HCT116 (cell line): ENCODE results near the gene IFNLR1. TPM values are rescaled to one million over a fixed set of nuclear protein-coding genes. Genes with fewer than 3 reads are reported as not detected.
"Not testable (repeated sequence)": the region's sequence is repeated elsewhere in the genome, so short reads cannot be mapped to it uniquely, and the experiment has no call there.

Experiments used
- ATAC-seq: fragments of 200-7000 bp; cut with Tn5 transposase; 2 replicates; pipeline ENCODE4 v1.9.1; 2020; ENCODE audit warnings: mild to moderate bottlenecking, moderate library complexity
- BruUV-seq: library from RNA; stranded (reverse); fragments of 400-500 nt; replicated peaks from 2 replicates; lab custom pipeline; 2021; lab: Mats Ljungman, UMichigan
- CTCF ChIA-PET: fragments of 300-600 bp; sonication (Branson Sonifier 250); formaldehyde crosslinking; loops from one replicate; lab custom pipeline; 2021; ENCODE audit warnings: antibody characterized with exemption; lab: Charles Lee
- POLR2A ChIA-PET: fragments of 300-600, 350-600 bp; sonication (Branson Sonifier 250); formaldehyde crosslinking; loops from one replicate; lab custom pipeline; 2021; ENCODE audit warnings: antibody characterized with exemption; lab: Charles Lee
- RAD21 ChIA-PET, 2 experiments: fragments of 300-600 bp; sonication (Branson Sonifier 250); formaldehyde crosslinking; loops; one replicate each; lab custom pipeline; 2023; ENCODE audit warnings: low total read pairs in 2 of 2; ENCODE audit not compliant: uncharacterized antibody in 2 of 2, unreplicated experiment in 2 of 2, low non-redundant PET in 1 of 2; lab: Charles Lee
- DNase-seq: peaks from one replicate; pipeline ENCODE4 v3.0.0-alpha.2; 2010; ENCODE audit warnings: low read depth, low spot score
- H2AFZ ChIP-seq: fragments of 200-600 bp; shearing (Covaris generic), sonication (generic); 2 replicates; pipeline ENCODE4 v1.6.1; 2017; ENCODE audit warnings: low read depth, mixed run types, mixed read lengths, antibody characterized with exemption, low read length; ENCODE audit not compliant: poor library complexity, severe bottlenecking
- H3K27ac ChIP-seq: 2 replicates; pipeline ENCODE4 v1.5.1; 2012; ENCODE audit warnings: low read depth, low read length
- H3K27me3 ChIP-seq: fragments of 200-600 bp; sonication (generic); 2 replicates; pipeline ENCODE4 v1.6.1; 2016; ENCODE audit warnings: mixed run types, low read length, mixed read lengths; ENCODE audit not compliant: insufficient read depth
- H3K36me3 ChIP-seq, 2 experiments: fragments of 200-500 bp in 1 of 2; fragments of 200-600 bp in 1 of 2; sonication (Bioruptor generic) in 1 of 2; sonication (generic) in 1 of 2; 2 replicates each; pipeline versions ENCODE4 v1.5.1 to v1.6.1; 2014 to 2016; ENCODE audit warnings: low read length in 2 of 2, inconsistent platforms in 1 of 2, mixed read lengths in 1 of 2, mixed run types in 1 of 2; ENCODE audit not compliant: insufficient read depth in 2 of 2, control insufficient read depth in 1 of 2
- H3K4me1 ChIP-seq, 2 experiments: fragments of 200-600 bp in 1 of 2; sonication (generic) in 1 of 2; 2 replicates each; pipeline versions ENCODE4 v1.5.1 to v1.6.1; 2012 to 2017; ENCODE audit warnings: low read length in 2 of 2, inconsistent platforms in 1 of 2, mild to moderate bottlenecking in 1 of 2, mixed read lengths in 1 of 2, mixed run types in 1 of 2, moderate library complexity in 1 of 2; ENCODE audit not compliant: insufficient read depth in 2 of 2, control insufficient read depth in 1 of 2
- H3K4me2 ChIP-seq: fragments of 200-600 bp; sonication (generic); 2 replicates; pipeline ENCODE4 v1.6.1; 2017; ENCODE audit warnings: mixed run types, low read length, mixed read lengths
- H3K4me3 ChIP-seq, 2 experiments: fragments of 200-600 bp in 1 of 2; sonication (generic) in 1 of 2; replicated peaks in 1 of 2; 2 replicates each; pipeline ENCODE4 v1.5.1; 2011 to 2016; ENCODE audit warnings: low read length in 2 of 2, control low read depth in 1 of 2, low read depth in 1 of 2, mild to moderate bottlenecking in 1 of 2, mixed read lengths in 1 of 2, mixed run types in 1 of 2
- H3K79me2 ChIP-seq: fragments of 200-600 bp; sonication (generic); 2 replicates; pipeline ENCODE4 v1.6.1; 2017; ENCODE audit warnings: mild to moderate bottlenecking, mixed run types, low read length, moderate library complexity, mixed read lengths; ENCODE audit not compliant: insufficient read depth
- H3K9ac ChIP-seq: fragments of 200-600 bp; sonication (generic); 2 replicates; pipeline ENCODE4 v1.6.1; 2016; ENCODE audit warnings: low read length, mixed read lengths
- H3K9me2 ChIP-seq: fragments of 200-600 bp; sonication (generic), shearing (Covaris generic); 2 replicates; pipeline ENCODE4 v1.6.1; 2017; ENCODE audit warnings: mixed run types, mild to moderate bottlenecking, moderate library complexity; ENCODE audit not compliant: insufficient read depth
- H3K9me3 ChIP-seq, 2 experiments: fragments of 200-500 bp in 1 of 2; fragments of 200-600 bp in 1 of 2; sonication (Bioruptor generic) in 1 of 2; sonication (generic) in 1 of 2; 2 replicates each; pipeline ENCODE4 v1.6.1; 2014 to 2017; ENCODE audit warnings: low read length in 2 of 2, mixed read lengths in 2 of 2, inconsistent platforms in 1 of 2, low read depth in 1 of 2, mild to moderate bottlenecking in 1 of 2, mixed run types in 1 of 2, moderate library complexity in 1 of 2; ENCODE audit not compliant: control insufficient read depth in 1 of 2, insufficient read depth in 1 of 2
- H4K20me1 ChIP-seq: fragments of 200-600 bp; sonication (generic), shearing (Covaris generic); 2 replicates; pipeline ENCODE4 v1.6.1; 2017; ENCODE audit warnings: mixed run types, mild to moderate bottlenecking, moderate library complexity; ENCODE audit not compliant: insufficient read depth
- ATF3 ChIP-seq: IDR thresholded peaks from 2 replicates; pipeline ENCODE4 v1.6.1; 2012
- CEBPB ChIP-seq: IDR thresholded peaks from 2 replicates; pipeline ENCODE4 v1.6.1; 2012; ENCODE audit warnings: low read depth
- CTCF ChIP-seq, 3 experiments: fragments of 200-600 bp in 1 of 3; sonication (generic) in 1 of 3; IDR thresholded peaks in 2 of 3; conservative IDR thresholded peaks in 1 of 3; 2 replicates each; pipeline ENCODE4 v1.5.1; 2012 to 2017; ENCODE audit warnings: low read depth in 2 of 3, low read length in 2 of 3, antibody characterized with exemption in 1 of 3, borderline replicate concordance in 1 of 3, control low read depth in 1 of 3, mild to moderate bottlenecking in 1 of 3, mixed read lengths in 1 of 3, mixed run types in 1 of 3, moderate library complexity in 1 of 3; ENCODE audit not compliant: insufficient read depth in 1 of 3
- POLR2A ChIP-seq: IDR thresholded peaks from 2 replicates; pipeline ENCODE4 v1.7.0; 2011; ENCODE audit warnings: borderline replicate concordance; ENCODE audit not compliant: insufficient read depth, insufficient read length; ENCODE audit errors: extremely low read depth
- POLR2AphosphoS5 ChIP-seq: IDR thresholded peaks from 2 replicates; pipeline ENCODE4 v1.6.1; 2011; ENCODE audit warnings: mild to moderate bottlenecking, low read depth, low read length, moderate library complexity
- SIN3A ChIP-seq: IDR thresholded peaks from 2 replicates; pipeline ENCODE4 v1.6.1; 2012; ENCODE audit warnings: low read depth
- intact Hi-C: fragments of 100-400 bp; cut with micrococcal nuclease; formaldehyde crosslinking; loops from 2 replicates; pipeline ENCODE4 v1.10.0; 2022
- total RNA-seq: library from RNA; stranded (reverse); gene quantifications from one replicate; pipeline ENCODE4 v1.2.1, GENCODE V29; 2021; ENCODE audit not compliant: unreplicated experiment

The IFNLR1 gene
- total RNA-seq, 1 experiment from 2014 or later: 7.6 TPM

GRCh38 chr1:24207395-24207687, 20.3 kb upstream of the IFNLR1 start:
- BruUV-seq, POLR2A ChIA-PET, H3K4me3 ChIP-seq, H4K20me1 ChIP-seq, H3K79me2 ChIP-seq, DNase-seq, H2AFZ ChIP-seq, H3K9me2 ChIP-seq, RAD21 ChIA-PET, H3K27me3 ChIP-seq, H3K36me3 ChIP-seq, intact Hi-C loops, H3K27ac ChIP-seq, H3K9ac ChIP-seq, H3K4me2 ChIP-seq, ATAC-seq, H3K9me3 ChIP-seq: not testable (repeated sequence)
- H3K4me1 ChIP-seq: peaks cover 11 to 24% of the 10 kb centered on the region in 2 experiments
- CTCF ChIA-PET: interaction anchor here (2.5 kb wide), 1 partner anchor 184 kb away, joined by 9 read pairs; no protein-coding TSS in a partner anchor

GRCh38 chr1:24206516-24207394, 19.7 kb upstream of the IFNLR1 start:
- Histone ChIP-seq H3K79me2 (no peaks in the 10 kb centered on the region), H3K27ac (no peak overlapping the region), H3K4me3 (no peak overlapping the region), H3K27me3 (no peaks in the 10 kb centered on the region), H4K20me1 (no peaks in the 10 kb centered on the region), H3K4me2 (no peak overlapping the region), H3K9ac (no peak overlapping the region), H2AFZ (no peak overlapping the region), H3K9me3 (no peaks in the 10 kb centered on the region), H3K4me1 (peaks cover 15 to 29% of the 10 kb centered on the region in 2 experiments), H3K9me2 (no peaks in the 10 kb centered on the region), H3K36me3 (no peaks in the 10 kb centered on the region)
- ATAC-seq (no peak), DNase-seq (no peak)
- POLR2A ChIA-PET: interaction anchor here (1.3 kb wide), 1 partner anchor 111 kb away, joined by 3 read pairs; no protein-coding TSS in a partner anchor
- CTCF ChIA-PET: interaction anchor here (2.5 kb wide), 1 partner anchor 185 kb away, joined by 9 read pairs; no protein-coding TSS in a partner anchor
- RAD21 ChIA-PET: no interaction called here
- BruUV-seq: no TSS peak
- TF ChIP-seq SIN3A: no peak
- no peak for TF ChIP-seq POLR2AphosphoS5
- no peak for TF ChIP-seq POLR2A
- TF ChIP-seq CEBPB: no peak
- TF ChIP-seq ATF3: no peak
- TF ChIP-seq CTCF (IDR thresholded peaks at IDR 0.05 in 2 of 3, conservative IDR thresholded peaks at IDR 0.05 in 1 of 3; ENCODE audit: borderline replicate concordance in 1 of 3, insufficient read depth in 1 of 3, low read depth in 2 of 3, low read length in 2 of 3): no peak
- intact Hi-C loops: no loop called here
